ENCODE data around the gene AGBL1.

Gene AGBL1

GRCh38 chr15:86481720-86482119, 402.0 kb downstream of the AGBL1 start:
- no peak for DNase-seq (ENCODE audit: low spot score)
- TF ChIP-seq CTCF (IDR thresholded peaks at IDR 0.05; ENCODE audit: extremely low read depth, missing control alignments), result no peak

GRCh38 chr15:86483936-86484335, 404.3 kb downstream of the AGBL1 start:
- DNase-seq (ENCODE audit: low spot score), result no peak
- no peak for TF ChIP-seq CTCF (IDR thresholded peaks at IDR 0.05; ENCODE audit: extremely low read depth, missing control alignments)

GRCh38 chr15:86488046-86488445, 408.4 kb downstream of the AGBL1 start:
- DNase-seq (ENCODE audit: low spot score), result no peak
- TF ChIP-seq CTCF (IDR thresholded peaks at IDR 0.05; ENCODE audit: extremely low read depth, missing control alignments), result no peak

- DNase-seq (ENCODE audit: low spot score), result no peak
- TF ChIP-seq CTCF (IDR thresholded peaks at IDR 0.05; ENCODE audit: extremely low read depth, missing control alignments), result no peak
These were observed 410.3 kb downstream of the AGBL1 start for GRCh38 chr15:86489981-86490380.

GRCh38 chr15:86491118-86491517, 411.4 kb downstream of the AGBL1 start:
- DNase-seq (ENCODE audit: low spot score), result no peak
- TF ChIP-seq CTCF (IDR thresholded peaks at IDR 0.05; ENCODE audit: extremely low read depth, missing control alignments), result no peak

GRCh38 chr15:86493884-86494283, 414.2 kb downstream of the AGBL1 start:
- no peak for DNase-seq (ENCODE audit: low spot score)
- TF ChIP-seq CTCF (IDR thresholded peaks at IDR 0.05; ENCODE audit: extremely low read depth, missing control alignments), result no peak

- DNase-seq (ENCODE audit: low spot score), result no peak
- no peak for TF ChIP-seq CTCF (IDR thresholded peaks at IDR 0.05; ENCODE audit: extremely low read depth, missing control alignments)
These were observed 414.8 kb downstream of the AGBL1 start for GRCh38 chr15:86494475-86494874.

All from GM20000 (cell line).